Adrenal gland (tissue), 12 donors: ENCODE measurements around the gene MYL6B. TPM values are rescaled to one million over a fixed set of nuclear protein-coding genes. Genes with fewer than 3 reads are reported as not detected.

Source experiments
- DNase-seq, 7 donors: peaks; one replicate each; pipeline ENCODE4 v3.0.0-alpha.2; 2019 to 2020
- H3K27ac ChIP-seq, 5 donors: fragments of 200-600 bp; sonication (generic) in 4 of 5; 1 replicate in 3 of 5; 2 replicates in 2 of 5; pipeline versions ENCODE4 v1.5.1 to v1.8.0; 2016 to 2020; ENCODE audit warnings: mild to moderate bottlenecking in 1 of 5
- H3K27me3 ChIP-seq: fragments of 200-600 bp; 2 replicates; pipeline ENCODE4 v1.8.0; 2021
- H3K36me3 ChIP-seq, 2 donors: fragments of 200-600 bp; replicated peaks in 1 of 2; 1 replicate in 1 of 2; 2 replicates in 1 of 2; pipeline versions ENCODE4 v1.5.1 to v1.8.0; 2018 to 2022
- H3K4me1 ChIP-seq, 2 donors: fragments of 200-600 bp; replicated peaks in 1 of 2; 1 replicate in 1 of 2; 2 replicates in 1 of 2; pipeline versions ENCODE4 v1.5.1 to v1.8.0; 2018 to 2021
- H3K4me3 ChIP-seq, 4 donors: fragments of 200-600 bp; sonication (generic) in 3 of 4; one replicate each; pipeline ENCODE4 v1.5.1; 2016 to 2018
- H3K9me3 ChIP-seq, 3 donors: fragments of 200-600 bp; sonication (generic) in 1 of 3; replicated peaks in 1 of 3; 1 replicate in 2 of 3; 2 replicates in 1 of 3; pipeline versions ENCODE4 v1.5.1 to v1.8.0; 2016 to 2021
- POLR2A ChIP-seq, 2 donors: fragments of 450-650 bp; IDR thresholded peaks; one replicate each; pipeline ENCODE4 v1.6.1; 2017; ENCODE audit warnings: antibody characterized with exemption in 2 of 2, mild to moderate bottlenecking in 2 of 2, moderate library complexity in 1 of 2
- WGBS, 4 donors: extraction: QIAGEN DNeasy Blood & Tissue Kit in 2 of 4; methylation state at CpG; one replicate each; pipeline versions ENCODE4 v1.1.5 to v1.1.7; 2013 to 2017; 5-methylcytosine and 5-hydroxymethylcytosine counted together
- intact Hi-C, 2 donors: fragments of 100-400 bp; cut with DNase I; formaldehyde crosslinking; loops; one replicate each; pipeline versions ENCODE4 v1.14.1 to v1.15.0; 2022 to 2023
- polyA plus RNA-seq, 3 donors: library from polyadenylated mRNA; stranded (reverse); fragments of 200-250 nt in 2 of 3; fragments of 350-450 nt in 1 of 3; fragmentation: Illumina TruSeq in 1 of 3; extraction: RNeasy Lipid Tissue Mini Kit (QIAGEN cat#74804) in 1 of 3; gene quantifications; one replicate each; pipeline ENCODE4 v1.2.3, GENCODE V29; 2013 to 2014
- total RNA-seq, 9 donors: library from RNA; depleted of rRNA in 4 of 9; stranded (reverse); fragments of >200 nt in 4 of 9; fragments of 120-200 nt in 1 of 9; fragmentation: NEBNext Ultra II Directional in 1 of 9; extraction: Animal tissue kit (Norgen Biotek cat#: 25700) in 1 of 9; gene quantifications; one replicate each; pipeline versions ENCODE4 v1.1.0 to v1.2.4, GENCODE V29; 2013 to 2023
- TF ChIP-seq, protein P1 (sequence below), 6 experiments: fragments of 450-650 bp in 4 of 6; fragments of 200-600 bp in 2 of 6; sonication (generic) in 1 of 6; IDR thresholded peaks; 1 replicate in 5 of 6; 2 replicates in 1 of 6; pipeline versions ENCODE4 v1.5.1 to v1.8.0; 2016 to 2021; ENCODE audit warnings: antibody characterized with exemption in 6 of 6, mild to moderate bottlenecking in 2 of 6, moderate library complexity in 1 of 6
- donor health status: healthy with polysubstance abuse.
- donor health status: Bipolar disorder and iron deficiency.
- donor health status: DM: yes; HTN: yes; CAD: no.
- donor health status: DM: no; HTN: no; CAD: no.
- donor health status: DM: no; HTN: no; CAD: no.
- donor health status: DM: yes; HTN: yes; CAD: no.

The MYL6B gene
- total and polyA plus RNA-seq, 12 donors: 28.0 to 129 (median 71.9) TPM

- WGBS, 4 donors: 66 to 73% (median 70%) methylated on average over 11 of the region's 11 CpGs
- H3K4me3 ChIP-seq: no peak overlapping the region
- H3K9me3 ChIP-seq: no peaks in the 10 kb centered on the region
- intact Hi-C loops: loop anchor here in 1 of 2 donors (5.0 kb wide), 1 partner anchor 35 kb away; the partner anchor contains the start of gene ESYT1
- TF ChIP-seq, protein P1, sequence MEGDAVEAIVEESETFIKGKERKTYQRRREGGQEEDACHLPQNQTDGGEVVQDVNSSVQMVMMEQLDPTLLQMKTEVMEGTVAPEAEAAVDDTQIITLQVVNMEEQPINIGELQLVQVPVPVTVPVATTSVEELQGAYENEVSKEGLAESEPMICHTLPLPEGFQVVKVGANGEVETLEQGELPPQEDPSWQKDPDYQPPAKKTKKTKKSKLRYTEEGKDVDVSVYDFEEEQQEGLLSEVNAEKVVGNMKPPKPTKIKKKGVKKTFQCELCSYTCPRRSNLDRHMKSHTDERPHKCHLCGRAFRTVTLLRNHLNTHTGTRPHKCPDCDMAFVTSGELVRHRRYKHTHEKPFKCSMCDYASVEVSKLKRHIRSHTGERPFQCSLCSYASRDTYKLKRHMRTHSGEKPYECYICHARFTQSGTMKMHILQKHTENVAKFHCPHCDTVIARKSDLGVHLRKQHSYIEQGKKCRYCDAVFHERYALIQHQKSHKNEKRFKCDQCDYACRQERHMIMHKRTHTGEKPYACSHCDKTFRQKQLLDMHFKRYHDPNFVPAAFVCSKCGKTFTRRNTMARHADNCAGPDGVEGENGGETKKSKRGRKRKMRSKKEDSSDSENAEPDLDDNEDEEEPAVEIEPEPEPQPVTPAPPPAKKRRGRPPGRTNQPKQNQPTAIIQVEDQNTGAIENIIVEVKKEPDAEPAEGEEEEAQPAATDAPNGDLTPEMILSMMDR (IDR thresholded peaks at IDR 0.05): no peak
- no peak for TF ChIP-seq POLR2A (IDR thresholded peaks at IDR 0.05)
- peaks cover 0 to 83% of the 10 kb centered on the region in 2 donors for H3K36me3 ChIP-seq
- DNase-seq: no peak
- peak overlapping the region in 1 of 5 donors; percentile 14 for H3K27ac ChIP-seq
- peaks cover 22 to 25% of the 10 kb centered on the region in 2 donors for H3K4me1 ChIP-seq
- H3K27me3 ChIP-seq: no peaks in the 10 kb centered on the region
Measured at GRCh38 chr12:56162468-56163290, 10.3 kb downstream of the MYL6B start.

GRCh38 chr12:56163533-56164344 is 11.4 kb downstream of the MYL6B start:
- peaks cover 22 to 25% of the 10 kb centered on the region in 2 donors for H3K4me1 ChIP-seq
- no peak overlapping the region for H3K27ac ChIP-seq

DNA sequence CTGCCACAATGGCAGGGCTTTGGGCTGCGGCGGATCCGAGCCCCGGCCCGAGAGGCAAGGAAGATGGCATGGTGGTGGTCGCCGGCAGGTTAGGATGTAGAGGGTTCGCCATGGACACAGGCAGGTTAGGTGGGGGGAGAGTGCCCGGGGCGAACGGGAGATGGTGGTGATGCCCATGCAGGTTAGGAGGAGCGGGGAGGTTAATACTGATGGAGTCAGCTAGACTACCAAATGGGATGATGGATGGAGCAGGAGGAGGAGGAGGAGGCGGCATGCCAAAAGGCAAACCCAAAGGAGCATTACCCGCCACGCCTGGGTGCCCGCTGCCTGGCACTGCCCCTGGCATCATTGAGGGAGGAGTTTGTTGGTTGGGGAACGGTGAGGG is 11.9 kb downstream of the MYL6B start:
- no peak for DNase-seq
- peaks cover 21 to 23% of the 10 kb centered on the region in 2 donors for H3K4me1 ChIP-seq
- no peaks in the 10 kb centered on the region for H3K27me3 ChIP-seq
- TF ChIP-seq, protein P1 (IDR thresholded peaks at IDR 0.05): no peak
- no peak for TF ChIP-seq POLR2A (IDR thresholded peaks at IDR 0.05)
- intact Hi-C loops: loop anchor here in 1 of 2 donors (5.0 kb wide), 1 partner anchor 37 kb away; the partner anchor contains the start of gene ESYT1
- 92 to 93% (median 93%) methylated on average over 17 of the region's 17 CpGs for WGBS, 4 donors
- H3K36me3 ChIP-seq: peaks cover 0 to 97% of the 10 kb centered on the region in 2 donors
- no peak overlapping the region for H3K4me3 ChIP-seq
- H3K9me3 ChIP-seq: no peaks in the 10 kb centered on the region
- no peak overlapping the region for H3K27ac ChIP-seq

More at GRCh38 chr12:56163533-56164344, 11.4 kb downstream of the MYL6B start:
- Histone ChIP-seq H3K9me3 (no peaks in the 10 kb centered on the region), H3K27me3 (no peaks in the 10 kb centered on the region), H3K36me3 (peaks cover 0 to 91% of the 10 kb centered on the region in 2 donors), H3K4me3 (no peak overlapping the region)
- 67 to 88% (median 73%) methylated on average over 6 to 11 of the region's 11 CpGs for WGBS, 4 donors
- intact Hi-C loops: loop anchor here in 1 of 2 donors (5.0 kb wide), 1 partner anchor 36 kb away; the partner anchor contains the start of gene ESYT1
- TF ChIP-seq POLR2A (IDR thresholded peaks at IDR 0.05): no peak
- TF ChIP-seq, protein P1 (IDR thresholded peaks at IDR 0.05): no peak
- no peak for DNase-seq

DNA sequence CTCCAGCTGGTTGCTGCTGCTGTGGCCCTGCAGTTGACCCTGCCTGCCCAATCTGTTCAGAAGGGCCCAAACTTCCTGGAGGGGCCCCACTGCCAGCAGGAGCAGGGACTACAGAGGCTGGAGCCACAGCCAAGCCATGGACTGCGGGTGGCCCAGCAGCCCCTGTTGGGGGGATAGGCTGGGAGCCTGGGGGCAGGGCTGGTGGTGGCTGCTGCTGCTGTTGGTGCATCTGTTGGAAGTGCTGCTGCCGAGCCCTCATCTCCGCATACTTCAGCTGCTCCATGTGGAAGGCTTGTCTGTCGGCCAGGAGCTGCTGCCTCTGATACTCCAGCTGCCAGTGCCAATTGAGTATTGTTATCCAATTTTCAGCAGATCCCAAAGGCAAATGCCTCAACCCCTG is 13.0 kb downstream of the MYL6B start:
- intact Hi-C loops: loop anchor here in 1 of 2 donors (5.0 kb wide), 1 partner anchor 143 kb away; the partner anchor contains the start of gene IKZF4
- H3K4me1 ChIP-seq: peaks cover 11 to 13% of the 10 kb centered on the region in 2 donors
- DNase-seq: no peak
- no peaks in the 10 kb centered on the region for H3K27me3 ChIP-seq
- H3K27ac ChIP-seq: no peak overlapping the region
- H3K36me3 ChIP-seq: peaks cover 0 to 97% of the 10 kb centered on the region in 2 donors
- TF ChIP-seq, protein P1 (IDR thresholded peaks at IDR 0.05): no peak
- no peak for TF ChIP-seq POLR2A (IDR thresholded peaks at IDR 0.05)
- 71 to 93% (median 72%) methylated on average over 2 to 4 of the region's 4 CpGs; no CpG with 5 or more reads in 1 of the 4 donors for WGBS, 4 donors
- no peak overlapping the region for H3K4me3 ChIP-seq
- H3K9me3 ChIP-seq: no peaks in the 10 kb centered on the region
